Bronchial epithelial cell (primary cell): ENCODE data around the gene GPS1. TPM values are rescaled to one million over a fixed set of nuclear protein-coding genes. Genes with fewer than 3 reads are reported as not detected.

Experiments
- DNase-seq: peaks from one replicate; pipeline ENCODE4 v3.0.0-alpha.2; 2010; ENCODE audit warnings: low read depth
- FAIRE-seq: peaks from 2 replicates; lab custom pipeline; 2011; peaks lifted over from hg19 to GRCh38; lab: Jason Lieb, UNC
- H3K27me3 ChIP-seq: 2 replicates; pipeline ENCODE4 v1.5.1; 2011; ENCODE audit warnings: low read length; ENCODE audit not compliant: control insufficient read depth, insufficient read depth
- H3K36me3 ChIP-seq: 2 replicates; pipeline ENCODE4 v1.5.1; 2011; ENCODE audit warnings: low read length; ENCODE audit not compliant: control insufficient read depth, insufficient read depth
- H3K4me3 ChIP-seq: 2 replicates; pipeline ENCODE4 v1.5.1; 2011; ENCODE audit warnings: mild to moderate bottlenecking, low read depth, low read length, control low read depth
- total RNA-seq: library from RNA; depleted of rRNA; stranded (reverse); fragments of >200 nt; gene quantifications from 2 replicates; pipeline ENCODE4 v1.2.1, GENCODE V29; 2014
- TF ChIP-seq, protein P1 (sequence below): IDR thresholded peaks from 2 replicates; pipeline ENCODE4 v1.5.1; 2011; ENCODE audit warnings: mild to moderate bottlenecking, moderate library complexity, low read length, control low read depth, inconsistent platforms; ENCODE audit not compliant: insufficient read depth, severe bottlenecking

Gene GPS1
- total RNA-seq, 1 donor from 2014 or later, result 117 TPM

DNA sequence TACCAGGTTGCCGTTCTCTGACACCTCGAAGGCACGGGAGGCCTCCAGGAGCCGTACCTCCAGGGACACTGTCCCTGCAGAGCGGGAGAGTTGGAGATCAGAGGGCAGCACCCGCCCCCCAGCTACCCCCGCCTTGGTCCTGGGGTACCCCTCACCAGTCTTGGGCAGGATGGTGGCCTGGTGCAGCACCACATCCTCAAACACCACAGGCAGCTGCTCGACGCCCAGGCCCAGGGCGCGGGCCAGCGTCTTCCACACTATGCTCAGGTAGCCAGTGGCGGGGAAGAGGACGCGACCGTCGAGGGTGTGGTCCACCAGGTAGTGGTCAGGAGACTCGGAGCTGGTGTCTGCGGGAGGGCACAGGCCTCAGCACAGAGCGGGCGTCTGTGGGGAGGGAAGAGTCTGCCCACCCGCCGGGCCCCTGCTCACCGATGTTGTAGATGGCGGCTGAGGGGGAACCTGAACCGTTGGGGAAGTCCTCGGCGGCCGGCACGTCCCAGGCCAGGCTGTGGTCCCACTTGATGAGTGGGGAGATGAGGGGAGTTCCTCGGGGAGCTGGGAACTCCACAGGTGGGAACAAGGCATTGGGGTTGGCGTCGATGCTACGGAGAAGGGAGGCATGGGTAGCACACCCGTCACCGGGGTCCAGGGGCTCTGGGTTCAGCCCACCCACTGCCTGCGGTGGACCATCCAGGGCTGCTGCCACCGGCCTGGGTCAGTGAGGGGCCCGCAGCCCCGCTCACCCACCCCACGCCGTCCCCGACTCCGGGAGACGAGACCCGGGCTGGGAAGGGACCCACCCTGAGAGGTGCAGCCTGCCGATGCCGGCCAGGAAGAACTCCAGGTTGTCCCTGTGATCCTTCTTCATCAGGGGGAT lies 36.5 kb downstream of the GPS1 start:
- Histone ChIP-seq H3K4me3 (no peak overlapping the region), H3K36me3 (peaks cover 87% of the 10 kb centered on the region), H3K27me3 (no peaks in the 10 kb centered on the region)
- FAIRE-seq (no peak), DNase-seq (no peak)
- TF ChIP-seq, protein P1, sequence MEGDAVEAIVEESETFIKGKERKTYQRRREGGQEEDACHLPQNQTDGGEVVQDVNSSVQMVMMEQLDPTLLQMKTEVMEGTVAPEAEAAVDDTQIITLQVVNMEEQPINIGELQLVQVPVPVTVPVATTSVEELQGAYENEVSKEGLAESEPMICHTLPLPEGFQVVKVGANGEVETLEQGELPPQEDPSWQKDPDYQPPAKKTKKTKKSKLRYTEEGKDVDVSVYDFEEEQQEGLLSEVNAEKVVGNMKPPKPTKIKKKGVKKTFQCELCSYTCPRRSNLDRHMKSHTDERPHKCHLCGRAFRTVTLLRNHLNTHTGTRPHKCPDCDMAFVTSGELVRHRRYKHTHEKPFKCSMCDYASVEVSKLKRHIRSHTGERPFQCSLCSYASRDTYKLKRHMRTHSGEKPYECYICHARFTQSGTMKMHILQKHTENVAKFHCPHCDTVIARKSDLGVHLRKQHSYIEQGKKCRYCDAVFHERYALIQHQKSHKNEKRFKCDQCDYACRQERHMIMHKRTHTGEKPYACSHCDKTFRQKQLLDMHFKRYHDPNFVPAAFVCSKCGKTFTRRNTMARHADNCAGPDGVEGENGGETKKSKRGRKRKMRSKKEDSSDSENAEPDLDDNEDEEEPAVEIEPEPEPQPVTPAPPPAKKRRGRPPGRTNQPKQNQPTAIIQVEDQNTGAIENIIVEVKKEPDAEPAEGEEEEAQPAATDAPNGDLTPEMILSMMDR, result no peak

GRCh38 chr17:82088838-82089722 lies 37.4 kb downstream of the GPS1 start:
- Histone ChIP-seq H3K4me3 (no peak overlapping the region), H3K36me3 (peaks cover 87% of the 10 kb centered on the region), H3K27me3 (no peaks in the 10 kb centered on the region)
- TF ChIP-seq, protein P1, result no peak
- DNase-seq, result no peak
- no peak for FAIRE-seq

DNA sequence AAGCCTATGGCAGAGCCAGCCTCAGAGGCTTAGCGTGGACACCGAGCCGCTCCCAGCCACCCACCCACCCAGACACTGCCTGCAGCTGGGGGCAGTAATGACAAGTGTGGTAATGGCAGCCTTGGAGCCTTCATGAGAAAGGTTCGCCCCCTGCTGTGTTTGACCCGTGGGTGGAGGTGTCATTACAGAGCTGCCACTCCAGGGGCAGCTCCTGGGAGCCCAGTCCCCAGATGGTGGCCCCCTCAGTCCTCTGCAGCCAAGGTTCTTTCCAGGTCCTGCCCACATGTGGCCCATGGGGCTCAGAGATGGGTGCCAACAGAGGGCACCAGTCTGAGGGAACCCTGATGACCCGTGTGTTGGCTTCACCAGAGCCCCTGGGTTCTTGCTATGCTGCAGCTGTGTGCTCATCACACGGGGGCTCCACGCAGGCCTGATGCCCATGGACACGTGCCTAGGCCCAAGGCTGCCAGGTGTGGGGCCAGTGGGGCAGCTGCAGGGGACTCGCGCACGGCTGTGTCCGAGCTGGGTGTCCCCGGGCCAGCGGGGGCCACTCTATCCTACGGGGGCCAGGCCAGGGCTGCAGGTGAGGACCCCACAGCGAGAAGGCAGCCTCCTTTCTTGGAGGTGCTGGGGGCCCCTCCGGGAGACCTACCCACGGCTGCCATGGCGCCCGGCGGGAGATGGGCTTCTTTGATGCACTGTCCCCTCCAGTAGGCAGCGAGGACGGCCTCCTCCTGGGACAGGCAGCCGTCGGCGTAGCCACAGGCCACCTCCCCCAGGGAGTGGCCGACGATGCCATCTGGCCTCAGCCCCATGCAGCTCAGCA lies 38.2 kb downstream of the GPS1 start:
- DNase-seq, result no peak
- Histone ChIP-seq H3K27me3 (no peaks in the 10 kb centered on the region), H3K36me3 (peaks cover 83% of the 10 kb centered on the region), H3K4me3 (no peak overlapping the region)
- TF ChIP-seq, protein P1, result no peak
- FAIRE-seq, result no peak

DNA sequence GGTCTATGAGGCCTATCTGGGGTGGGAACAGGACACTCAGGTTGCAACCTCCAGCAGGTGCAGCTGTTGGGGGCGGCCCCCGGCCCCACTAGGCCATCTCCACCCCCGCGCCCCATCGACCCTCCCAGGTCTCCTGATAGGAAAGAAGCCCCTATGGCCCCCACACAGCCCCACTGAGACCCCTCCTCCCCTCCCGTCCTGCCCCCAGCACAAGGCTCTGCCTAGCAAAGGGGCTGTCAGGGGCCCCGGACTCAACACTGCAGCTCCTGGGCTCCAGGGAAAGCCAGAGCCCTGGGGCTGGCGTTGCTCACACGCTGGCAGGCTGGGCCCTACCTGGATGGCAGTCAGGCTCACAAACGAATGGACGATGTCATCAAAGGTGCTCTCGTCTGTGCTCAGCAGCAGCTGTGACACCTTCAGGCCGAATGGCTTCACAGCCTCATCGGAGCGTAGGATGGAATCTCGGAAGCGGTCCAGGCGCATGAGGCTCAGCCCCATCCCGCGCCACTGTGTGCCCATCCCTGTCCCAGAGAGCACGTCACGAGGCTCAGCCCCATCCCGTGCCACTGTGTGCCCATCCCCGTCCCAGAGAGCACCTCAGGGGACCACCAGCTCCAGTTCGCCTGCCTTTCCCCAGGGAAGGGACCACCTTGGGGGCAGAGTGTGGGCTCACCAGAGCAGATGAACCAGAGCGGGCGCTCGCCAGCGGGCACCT lies 39.0 kb downstream of the GPS1 start:
- FAIRE-seq (no peak), DNase-seq (no peak)
- TF ChIP-seq, protein P1, result no peak
- H3K27me3 ChIP-seq, result no peaks in the 10 kb centered on the region
- peaks cover 85% of the 10 kb centered on the region for H3K36me3 ChIP-seq
- no peak overlapping the region for H3K4me3 ChIP-seq
